ENCODE data around the gene TOR2A.
A peak's percentile ranks its signal among the peaks of the same experiment; 100 is the strongest.

DNA sequence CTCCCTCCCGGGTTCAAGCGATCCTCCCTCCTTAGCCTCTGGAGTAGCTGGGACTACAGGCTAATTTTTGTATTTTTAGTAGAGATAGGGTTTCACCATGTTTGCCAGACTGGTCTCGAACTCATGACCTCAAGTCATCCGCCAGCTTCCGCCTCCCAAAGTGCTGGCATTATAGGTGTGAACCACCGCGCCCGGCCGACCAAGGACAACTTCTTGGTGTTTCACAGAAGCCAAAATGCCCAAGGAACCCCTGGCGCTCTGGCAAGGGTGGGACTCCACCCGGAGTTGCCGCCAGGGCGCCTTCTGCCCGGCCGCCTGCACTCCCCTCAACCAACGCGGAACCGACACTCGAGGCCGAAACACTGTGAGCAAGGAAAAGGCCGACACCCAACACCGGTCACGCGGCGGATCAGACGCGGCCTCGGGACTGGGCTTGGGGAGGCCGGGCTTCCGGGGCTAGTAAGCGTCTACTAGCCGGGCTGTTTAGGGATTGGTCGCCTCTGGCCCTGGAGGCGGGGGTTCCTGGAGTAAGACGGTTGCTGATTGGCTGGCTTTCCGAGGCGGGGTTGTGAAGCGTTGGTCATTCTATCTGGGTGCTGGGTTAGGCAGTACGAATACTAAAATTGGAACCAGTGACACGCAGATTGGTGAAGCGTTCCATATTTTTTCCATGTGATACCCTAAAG lies 36.0 kb downstream of the TOR2A start:
- TF ChIP-seq, protein P1, sequence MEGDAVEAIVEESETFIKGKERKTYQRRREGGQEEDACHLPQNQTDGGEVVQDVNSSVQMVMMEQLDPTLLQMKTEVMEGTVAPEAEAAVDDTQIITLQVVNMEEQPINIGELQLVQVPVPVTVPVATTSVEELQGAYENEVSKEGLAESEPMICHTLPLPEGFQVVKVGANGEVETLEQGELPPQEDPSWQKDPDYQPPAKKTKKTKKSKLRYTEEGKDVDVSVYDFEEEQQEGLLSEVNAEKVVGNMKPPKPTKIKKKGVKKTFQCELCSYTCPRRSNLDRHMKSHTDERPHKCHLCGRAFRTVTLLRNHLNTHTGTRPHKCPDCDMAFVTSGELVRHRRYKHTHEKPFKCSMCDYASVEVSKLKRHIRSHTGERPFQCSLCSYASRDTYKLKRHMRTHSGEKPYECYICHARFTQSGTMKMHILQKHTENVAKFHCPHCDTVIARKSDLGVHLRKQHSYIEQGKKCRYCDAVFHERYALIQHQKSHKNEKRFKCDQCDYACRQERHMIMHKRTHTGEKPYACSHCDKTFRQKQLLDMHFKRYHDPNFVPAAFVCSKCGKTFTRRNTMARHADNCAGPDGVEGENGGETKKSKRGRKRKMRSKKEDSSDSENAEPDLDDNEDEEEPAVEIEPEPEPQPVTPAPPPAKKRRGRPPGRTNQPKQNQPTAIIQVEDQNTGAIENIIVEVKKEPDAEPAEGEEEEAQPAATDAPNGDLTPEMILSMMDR (IDR thresholded peaks at IDR 0.05) = peak in 2 of 3 experiments; percentile 26 to 30
- TF ChIP-seq POLR2A (IDR thresholded peaks at IDR 0.05) = no peak

Measured in testis (tissue), 2 donors.